HEK293 (cell line): ENCODE measurements around the gene ITGA3.

Experiments used
- CTCF ChIA-PET: fragments of 350-600 bp; formaldehyde crosslinking; extraction: SDS; loops from one replicate; lab custom pipeline; 2021; ENCODE audit warnings: antibody characterized with exemption; lab: Yijun Ruan, JAX
- POLR2A ChIA-PET: fragments of 300-600 bp; formaldehyde crosslinking; extraction: SDS; loops from one replicate; lab custom pipeline; 2020; ENCODE audit warnings: antibody characterized with exemption, inconsistent platforms; lab: Yijun Ruan, JAX
- H3K27ac ChIP-seq: fragments of 200-500 bp; sonication (Bioruptor generic); 2 replicates; pipeline ENCODE4 v1.5.1; 2014; ENCODE audit warnings: low read depth, low read length, control low read depth, inconsistent platforms; ENCODE audit errors: extremely low read depth
- H3K36me3 ChIP-seq, 2 experiments: fragments of 200-500 bp in 1 of 2; sonication (Bioruptor generic) in 1 of 2; 1 replicate in 1 of 2; 2 replicates in 1 of 2; pipeline ENCODE4 v1.5.1; 2014 to 2017; ENCODE audit warnings: inconsistent platforms in 2 of 2, low read length in 2 of 2; ENCODE audit not compliant: control insufficient read depth in 2 of 2, insufficient read depth in 1 of 2
- H3K4me1 ChIP-seq: fragments of 200-500 bp; sonication (Bioruptor generic); 2 replicates; pipeline ENCODE4 v1.5.1; 2014; ENCODE audit warnings: mild to moderate bottlenecking, low read length, inconsistent platforms; ENCODE audit not compliant: control insufficient read depth, insufficient read depth
- H3K4me3 ChIP-seq: 2 replicates; pipeline ENCODE4 v1.5.1; 2011; ENCODE audit warnings: low read depth, mild to moderate bottlenecking, control low read depth, low read length, moderate library complexity
- H3K9me3 ChIP-seq: fragments of 200-500 bp; sonication (Bioruptor generic); 2 replicates; pipeline ENCODE4 v1.5.1; 2014; ENCODE audit warnings: low read depth, low read length, inconsistent platforms; ENCODE audit not compliant: control insufficient read depth, insufficient read depth
- EGR2 ChIP-seq: fragments of 450-650 bp; formaldehyde crosslinking; IDR thresholded peaks from 2 replicates; pipeline ENCODE4 v1.5.1; 2016; ENCODE audit warnings: low read depth, missing biosample characterization, missing genetic modification characterization
- FEZF1 ChIP-seq: fragments of 450-650 bp; formaldehyde crosslinking; IDR thresholded peaks from 2 replicates; pipeline ENCODE4 v1.5.1; 2016; ENCODE audit warnings: missing biosample characterization, missing genetic modification characterization
- GLIS2 ChIP-seq: fragments of 450-650 bp; formaldehyde crosslinking; IDR thresholded peaks from 2 replicates; pipeline ENCODE4 v1.5.1; 2016; ENCODE audit warnings: missing biosample characterization, missing genetic modification characterization
- KLF1 ChIP-seq: fragments of 450-650 bp; formaldehyde crosslinking; IDR thresholded peaks from 2 replicates; pipeline ENCODE4 v1.5.1; 2016; ENCODE audit warnings: missing biosample characterization, missing genetic modification characterization
- KLF16 ChIP-seq: fragments of 450-650 bp; formaldehyde crosslinking; IDR thresholded peaks from 2 replicates; pipeline ENCODE4 v1.5.1; 2017; ENCODE audit warnings: missing biosample characterization, missing genetic modification characterization
- KLF17 ChIP-seq: fragments of 450-650 bp; formaldehyde crosslinking; IDR thresholded peaks from 2 replicates; pipeline ENCODE4 v1.5.1; 2016; ENCODE audit warnings: missing biosample characterization, missing genetic modification characterization
- PBX3 ChIP-seq: sonication (generic); formaldehyde crosslinking; IDR thresholded peaks from 2 replicates; pipeline ENCODE4 v1.8.1; 2022; ENCODE audit warnings: mild to moderate bottlenecking, moderate library complexity, missing genetic modification reagents
- PRDM1 ChIP-seq: fragments of 450-650 bp; formaldehyde crosslinking; IDR thresholded peaks from 2 replicates; pipeline ENCODE4; 2016; ENCODE audit warnings: missing biosample characterization, missing genetic modification characterization
- PRDM6 ChIP-seq: fragments of 450-650 bp; formaldehyde crosslinking; IDR thresholded peaks from 2 replicates; pipeline ENCODE4 v1.5.1; 2017; ENCODE audit warnings: missing biosample characterization, missing genetic modification characterization
- RBAK ChIP-seq: fragments of 450-650 bp; formaldehyde crosslinking; IDR thresholded peaks from 2 replicates; pipeline ENCODE4 v1.5.1; 2016; ENCODE audit warnings: missing biosample characterization, missing genetic modification characterization
- SP2 ChIP-seq: fragments of 450-650 bp; formaldehyde crosslinking; IDR thresholded peaks from 2 replicates; pipeline ENCODE4 v1.5.1; 2016; ENCODE audit warnings: missing biosample characterization, missing genetic modification characterization
- ZBTB8A ChIP-seq: fragments of 450-650 bp; formaldehyde crosslinking; IDR thresholded peaks from 2 replicates; pipeline ENCODE4 v1.5.1; 2016; ENCODE audit warnings: missing biosample characterization, missing genetic modification characterization
- ZFP3 ChIP-seq: fragments of 450-650 bp; formaldehyde crosslinking; IDR thresholded peaks from 2 replicates; pipeline ENCODE4 v1.5.1; 2016; ENCODE audit warnings: low read depth, missing biosample characterization, missing genetic modification characterization
- ZNF324 ChIP-seq: fragments of 450-650 bp; formaldehyde crosslinking; IDR thresholded peaks from 2 replicates; pipeline ENCODE4 v1.5.1; 2016; ENCODE audit warnings: missing biosample characterization, missing genetic modification characterization
- ZNF37A ChIP-seq: fragments of 450-650 bp; IDR thresholded peaks from 2 replicates; pipeline ENCODE4 v1.5.1; 2018; ENCODE audit warnings: missing biosample characterization, missing genetic modification characterization
- ZNF473 ChIP-seq: fragments of 450-650 bp; formaldehyde crosslinking; IDR thresholded peaks from 2 replicates; pipeline ENCODE4 v1.5.1; 2017; ENCODE audit warnings: missing biosample characterization, missing genetic modification characterization
- ZNF518A ChIP-seq: fragments of 450-650 bp; formaldehyde crosslinking; conservative IDR thresholded peaks from 2 replicates; pipeline ENCODE4 v1.5.1; 2016; ENCODE audit warnings: low read depth, missing biosample characterization, missing genetic modification characterization
- ZNF600 ChIP-seq: fragments of 450-650 bp; formaldehyde crosslinking; IDR thresholded peaks from 2 replicates; pipeline ENCODE4 v1.5.1; 2016; ENCODE audit warnings: missing biosample characterization, missing genetic modification characterization
- ZNF660 ChIP-seq: fragments of 450-650 bp; IDR thresholded peaks from 2 replicates; pipeline ENCODE4 v1.5.1; 2018; ENCODE audit warnings: missing biosample characterization, mild to moderate bottlenecking, missing genetic modification characterization
- ZNF830 ChIP-seq: fragments of 450-650 bp; IDR thresholded peaks from 2 replicates; pipeline ENCODE4 v1.5.0; 2018; ENCODE audit warnings: missing biosample characterization, missing genetic modification characterization, low read depth, mild to moderate bottlenecking, moderate library complexity

Gene ITGA3

GRCh38 chr17:50049636-50050035 lies 6.3 kb upstream of the ITGA3 start:
- TF ChIP-seq ZNF830 (tag by site-specific recombination) (no peak), SP2 (tag by site-specific recombination) (peak; percentile 45; the same call in 1 of the 2 replicates), ZNF600 (tag by site-specific recombination) (0 out of 2 replicates have a peak, but pooled peaks have one; percentile 35), ZNF37A (tag by site-specific recombination) (no peak)
- H3K4me1 ChIP-seq, result peaks cover 14% of the 10 kb centered on the region
- H3K36me3 ChIP-seq, result no peaks in the 10 kb centered on the region
- POLR2A ChIA-PET, result no interaction called here
- no peak overlapping the region for H3K4me3 ChIP-seq
- CTCF ChIA-PET, result interaction anchor here (0.7 to 1.5 kb wide), 3 partner anchors 23 to 63 kb away, joined by 3 to 4 read pairs (median 4); no protein-coding TSS in a partner anchor
- no peak overlapping the region for H3K27ac ChIP-seq
- no peaks in the 10 kb centered on the region for H3K9me3 ChIP-seq

- Histone ChIP-seq H3K4me3 (no peak overlapping the region), H3K27ac (peak overlapping the region; percentile 74; the same call in 1 of the 2 replicates), H3K9me3 (no peaks in the 10 kb centered on the region), H3K4me1 (peaks cover 18% of the 10 kb centered on the region), H3K36me3 (no peaks in the 10 kb centered on the region)
- TF ChIP-seq PBX3 (no peak), ZFP3 (tag by site-specific recombination) (no peak), KLF1 (no peak)
- POLR2A ChIA-PET, result no interaction called here
- CTCF ChIA-PET, result interaction anchor here (0.9 to 1.5 kb wide), 2 partner anchors 24 to 62 kb away, joined by 3 to 4 read pairs; no protein-coding TSS in a partner anchor
Measured at GRCh38 chr17:50050431-50051032, 5.4 kb upstream of the ITGA3 start.

GRCh38 chr17:50051082-50051576 lies 4.8 kb upstream of the ITGA3 start:
- Histone ChIP-seq H3K36me3 (no peaks in the 10 kb centered on the region), H3K4me1 (peaks cover 18% of the 10 kb centered on the region), H3K4me3 (no peak overlapping the region), H3K9me3 (no peaks in the 10 kb centered on the region), H3K27ac (peak overlapping the region; percentile 74; the same call in 1 of the 2 replicates)
- ChIA-PET CTCF (interaction anchor here (0.7 to 1.0 kb wide), 4 partner anchors 25 to 164 kb away, joined by 3 to 4 read pairs (median 3); no protein-coding TSS in a partner anchor), POLR2A (no interaction called here)
- TF ChIP-seq EGR2, result peak; percentile 53; the same call in 1 of the 2 replicates
- 0 out of 2 replicates have a peak, but pooled peaks have one; percentile 30 for TF ChIP-seq FEZF1 (tag by site-specific recombination)
- peak; percentile 48; the same call in 1 of the 2 replicates for TF ChIP-seq ZBTB8A (tag by site-specific recombination)
- TF ChIP-seq KLF17 (tag by site-specific recombination), result no peak
- no peak for TF ChIP-seq KLF16 (tag by site-specific recombination)
- TF ChIP-seq ZNF660 (tag by site-specific recombination), result 0 out of 2 replicates have a peak, but pooled peaks have one; percentile 51
- TF ChIP-seq ZNF518A (tag by site-specific recombination), result peak; percentile 41
- no peak for TF ChIP-seq RBAK (tag by site-specific recombination)
- TF ChIP-seq ZNF324, result 0 out of 2 replicates have a peak, but pooled peaks have one; percentile 34
- TF ChIP-seq PRDM1, result peak; percentile 63
- TF ChIP-seq PRDM6 (tag by site-specific recombination), result no peak
- no peak for TF ChIP-seq ZNF473
- TF ChIP-seq GLIS2, result peak; percentile 73
